C1 segment of cervical spinal cord (tissue), 14 donors: ENCODE results near the gene NCK2.

Source experiments
- DNase-seq, 14 donors: peaks; one replicate each; lab custom pipeline; 2025; lab: John Stamatoyannopoulos, UW

Gene NCK2

DNA sequence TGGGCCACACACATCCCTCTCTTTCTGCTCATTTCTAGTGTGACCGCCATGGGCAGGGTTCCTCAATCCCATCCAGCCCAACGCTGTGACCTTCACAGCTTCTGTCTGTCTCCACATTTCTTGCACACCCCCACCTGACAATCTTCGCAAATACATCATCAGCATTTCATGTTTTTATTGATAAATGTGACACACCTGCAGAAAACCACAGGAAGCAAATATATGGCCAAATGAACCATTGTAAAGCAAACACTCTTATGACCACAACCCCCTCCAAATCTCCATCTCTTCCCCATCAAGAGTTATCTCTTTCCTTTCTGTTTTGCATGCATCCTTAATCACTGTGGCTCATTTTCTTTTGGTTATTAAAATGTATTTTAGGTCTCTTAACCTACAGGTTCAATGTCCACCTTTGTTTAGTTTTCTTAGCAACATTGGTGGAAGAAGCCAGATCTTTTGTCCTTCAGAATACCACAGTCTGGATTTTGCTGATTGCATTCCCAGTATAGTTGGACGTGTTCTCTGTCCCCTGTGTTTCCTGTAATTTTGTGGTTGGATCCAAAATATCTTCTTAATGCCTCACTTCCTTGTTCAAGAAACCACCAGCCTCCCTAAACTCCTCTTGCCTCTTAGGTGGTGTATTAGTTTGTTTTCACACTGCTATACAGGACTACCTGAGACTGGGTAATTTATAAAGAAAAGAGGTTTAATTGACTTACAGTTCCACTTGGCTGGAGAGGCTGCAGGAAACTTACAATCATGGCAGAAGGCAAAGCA, 9.8 kb upstream of the NCK2 start:
- no peak for DNase-seq

DNA sequence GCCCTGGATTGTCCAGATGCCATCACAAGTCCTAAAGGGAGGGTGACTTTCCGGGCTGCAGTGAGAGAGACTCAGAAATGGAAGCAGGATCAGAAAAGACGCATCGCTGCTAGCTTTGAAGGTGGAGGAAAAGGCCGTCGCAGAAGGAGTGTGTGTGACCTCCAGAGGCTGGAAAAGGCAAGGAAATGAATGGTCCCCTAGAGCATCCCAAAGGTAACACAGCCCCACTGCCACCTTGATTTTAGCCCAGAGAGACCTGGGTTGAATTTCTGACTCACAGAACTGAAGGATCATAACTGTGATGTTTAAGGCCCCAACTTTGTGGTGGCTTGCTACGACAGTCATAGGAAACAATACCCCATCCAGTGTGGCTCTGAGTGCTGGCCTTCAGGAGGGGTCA, 8.6 kb upstream of the NCK2 start:
- no peak for DNase-seq

DNA sequence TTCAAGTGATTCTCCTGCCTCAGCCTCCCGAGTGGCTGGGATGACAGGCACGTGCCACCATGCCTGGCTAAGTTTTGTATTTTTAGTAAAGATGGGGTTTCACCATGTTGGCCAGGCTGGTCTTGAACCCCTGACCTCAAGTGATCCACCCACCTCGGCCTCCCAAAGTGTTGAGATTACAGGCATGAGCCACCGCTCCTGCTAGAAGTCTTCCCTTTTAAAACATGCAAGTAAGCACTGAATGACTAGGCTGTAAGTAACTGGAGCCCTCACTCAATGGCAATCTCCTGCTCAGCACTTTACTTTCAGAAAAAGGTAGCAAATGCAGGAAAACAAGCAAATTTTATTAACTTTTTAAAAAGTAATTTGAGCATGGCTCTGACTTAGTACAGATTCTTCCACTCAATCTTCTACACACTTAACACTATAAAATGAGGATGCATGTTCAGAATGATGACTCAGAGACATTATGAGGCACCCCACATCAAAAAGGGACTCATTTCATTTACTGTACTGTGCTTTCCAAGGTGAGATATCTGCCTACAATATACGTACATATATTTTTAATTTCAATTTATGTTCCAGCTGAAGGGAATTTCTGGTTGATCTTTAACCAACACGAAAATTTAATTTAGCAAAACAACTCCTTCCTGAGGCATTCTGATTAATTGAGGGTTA, 6.6 kb upstream of the NCK2 start:
- DNase-seq: no peak

DNA sequence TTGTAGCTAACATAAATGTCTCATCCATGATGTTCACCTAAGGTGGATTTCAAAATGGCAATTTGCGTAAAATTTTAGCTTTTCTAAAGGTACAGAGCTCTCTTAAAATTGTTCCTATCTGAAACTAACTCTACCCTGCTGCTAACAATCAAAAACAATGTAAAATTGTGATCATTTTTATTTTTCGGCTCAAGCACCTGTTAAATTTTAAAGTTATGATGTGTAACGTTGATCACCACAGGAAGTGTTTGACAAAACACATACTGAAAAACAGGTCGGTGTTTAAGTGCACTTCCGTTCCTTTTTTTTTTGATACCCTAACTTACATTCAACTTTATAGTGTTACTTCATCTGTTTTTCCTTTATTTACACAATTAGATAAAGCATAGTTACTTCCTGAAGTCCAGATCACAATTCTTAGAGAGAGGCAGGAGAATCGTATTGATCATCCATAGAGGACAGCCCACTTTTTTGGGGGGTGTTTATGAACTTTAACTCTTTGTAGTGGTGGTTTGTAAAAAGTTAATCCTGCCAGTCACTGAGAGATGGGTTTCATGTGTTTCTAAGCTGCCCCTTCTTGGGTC, 6.0 kb upstream of the NCK2 start:
- no peak for DNase-seq

DNA sequence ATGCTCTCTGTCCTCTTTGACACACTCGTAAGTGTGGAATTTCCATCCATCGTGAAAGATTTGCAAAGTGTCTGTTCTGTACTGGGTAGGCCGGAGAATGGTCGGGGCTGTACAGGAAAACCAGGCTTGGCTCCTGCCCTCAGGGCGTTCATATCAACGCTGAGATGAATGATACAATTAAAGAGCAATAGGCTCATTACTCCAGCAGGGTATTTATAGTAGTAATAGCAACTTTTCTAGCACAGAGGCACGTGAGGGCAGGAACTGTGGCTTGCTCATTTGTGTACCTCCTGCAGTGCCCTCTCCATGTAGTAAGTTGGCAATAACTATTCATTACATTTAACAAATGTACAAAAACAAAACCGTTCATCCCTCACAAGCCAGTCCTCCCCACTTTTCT, 5.3 kb upstream of the NCK2 start:
- DNase-seq: no peak

DNA sequence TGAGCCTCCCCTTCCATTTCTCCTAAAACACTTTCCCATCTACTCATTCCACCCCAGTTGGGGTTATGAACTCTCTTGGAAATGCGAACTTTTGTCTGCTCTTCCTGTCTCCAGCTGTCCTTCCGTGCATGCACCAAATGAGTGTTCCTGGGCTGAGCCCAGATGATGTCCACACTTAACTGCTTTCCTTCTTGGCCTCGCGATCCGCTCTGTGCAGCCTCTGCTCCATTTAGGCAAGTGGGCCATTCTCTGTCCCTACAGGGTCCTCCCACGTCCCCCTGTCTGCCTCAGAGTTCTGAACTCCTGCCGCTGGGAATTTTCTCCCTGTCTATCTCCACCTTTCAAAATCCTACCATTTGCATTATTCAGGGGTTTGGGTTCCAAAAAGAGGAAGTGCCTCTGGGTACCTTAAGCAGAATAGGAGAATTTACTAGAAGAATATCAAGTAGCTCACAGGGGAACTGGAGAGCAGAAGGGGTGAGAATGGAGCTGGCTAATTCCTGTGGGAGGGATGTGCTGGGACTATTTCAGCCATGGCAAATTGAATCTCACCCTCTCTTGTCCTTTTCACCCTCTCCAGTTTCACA, 4.7 kb upstream of the NCK2 start:
- no peak for DNase-seq

DNA sequence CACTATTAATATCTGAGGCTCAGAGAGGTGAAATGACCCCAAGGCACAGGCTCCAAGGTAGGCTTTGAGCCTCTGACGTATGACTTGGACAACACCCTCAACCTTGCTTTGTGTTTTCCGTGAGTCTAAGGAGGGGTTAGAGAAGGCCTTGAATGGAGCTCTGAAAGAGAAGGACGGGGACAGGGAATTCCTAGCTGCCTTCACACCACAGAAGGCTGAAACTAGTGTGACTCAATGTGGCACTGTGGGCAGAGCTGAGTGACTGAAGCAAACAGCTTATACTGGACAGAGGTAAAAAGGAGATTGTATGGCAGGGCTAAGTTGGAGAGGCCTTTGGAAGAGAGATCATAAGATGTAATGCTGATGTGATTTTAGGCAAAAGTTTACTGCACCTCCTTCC, 3.5 kb upstream of the NCK2 start:
- no peak for DNase-seq

DNA sequence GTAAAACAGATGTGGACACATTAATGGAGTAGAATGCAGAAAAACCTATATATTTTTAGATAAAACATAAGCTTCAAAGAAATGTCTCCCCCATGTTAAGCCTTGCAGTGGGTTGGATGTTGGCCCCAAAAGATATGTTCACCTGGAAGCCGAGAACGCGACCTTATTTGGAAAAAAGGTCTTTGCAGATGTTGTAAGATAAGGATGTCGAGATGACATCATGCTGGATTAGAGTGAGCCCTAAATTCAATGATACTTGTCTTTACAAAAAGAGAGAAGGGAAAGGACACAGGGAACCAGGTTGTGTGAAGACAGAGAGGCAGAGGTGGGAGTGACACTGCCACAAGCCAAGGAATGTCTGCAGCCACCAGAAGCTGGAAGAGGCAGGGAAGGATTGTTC, 3.1 kb upstream of the NCK2 start:
- DNase-seq: no peak

DNA sequence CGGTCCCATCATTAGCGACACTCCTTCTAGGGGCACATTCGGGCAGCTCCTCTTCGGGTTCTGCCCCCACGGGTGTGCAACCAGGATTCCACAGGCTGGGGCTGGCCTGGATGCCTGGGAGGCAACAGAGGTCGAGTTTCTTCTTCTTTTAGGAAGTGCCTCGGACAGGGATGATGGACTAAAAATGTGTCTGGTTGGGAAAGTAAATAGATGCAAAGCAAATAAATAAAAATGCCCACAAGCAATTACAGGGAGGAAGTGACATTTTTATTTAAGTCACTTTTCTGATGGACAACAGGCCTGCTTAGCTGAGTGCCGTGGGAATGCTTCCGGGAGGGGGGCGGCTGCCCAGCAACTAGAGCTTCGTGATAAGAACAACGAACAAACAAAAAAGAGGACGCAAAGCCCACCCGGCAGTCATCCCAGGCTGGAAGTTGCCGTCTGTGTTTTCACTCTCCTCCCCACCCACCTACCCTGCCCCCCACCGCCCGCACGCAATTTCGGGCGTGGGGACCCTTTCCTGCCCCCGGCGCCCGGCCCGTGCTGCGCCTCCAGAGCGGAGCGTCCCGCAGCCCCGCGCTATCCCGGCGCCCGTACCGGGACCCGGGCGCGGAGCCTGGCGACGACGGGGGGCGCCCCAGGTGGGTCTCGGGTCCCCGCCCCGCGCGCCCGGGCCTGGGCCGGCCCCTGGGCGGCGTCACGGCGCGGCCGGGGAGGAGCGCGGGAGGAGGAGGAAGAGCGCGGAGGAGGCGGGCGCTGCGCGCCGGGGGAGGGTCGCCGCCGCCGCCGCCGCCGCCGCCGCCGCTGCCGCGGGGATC, 412 bp upstream of the NCK2 start:
- DNase-seq: peak in 7 of 14 donors; percentile 32 to 68 (median 54)

DNA sequence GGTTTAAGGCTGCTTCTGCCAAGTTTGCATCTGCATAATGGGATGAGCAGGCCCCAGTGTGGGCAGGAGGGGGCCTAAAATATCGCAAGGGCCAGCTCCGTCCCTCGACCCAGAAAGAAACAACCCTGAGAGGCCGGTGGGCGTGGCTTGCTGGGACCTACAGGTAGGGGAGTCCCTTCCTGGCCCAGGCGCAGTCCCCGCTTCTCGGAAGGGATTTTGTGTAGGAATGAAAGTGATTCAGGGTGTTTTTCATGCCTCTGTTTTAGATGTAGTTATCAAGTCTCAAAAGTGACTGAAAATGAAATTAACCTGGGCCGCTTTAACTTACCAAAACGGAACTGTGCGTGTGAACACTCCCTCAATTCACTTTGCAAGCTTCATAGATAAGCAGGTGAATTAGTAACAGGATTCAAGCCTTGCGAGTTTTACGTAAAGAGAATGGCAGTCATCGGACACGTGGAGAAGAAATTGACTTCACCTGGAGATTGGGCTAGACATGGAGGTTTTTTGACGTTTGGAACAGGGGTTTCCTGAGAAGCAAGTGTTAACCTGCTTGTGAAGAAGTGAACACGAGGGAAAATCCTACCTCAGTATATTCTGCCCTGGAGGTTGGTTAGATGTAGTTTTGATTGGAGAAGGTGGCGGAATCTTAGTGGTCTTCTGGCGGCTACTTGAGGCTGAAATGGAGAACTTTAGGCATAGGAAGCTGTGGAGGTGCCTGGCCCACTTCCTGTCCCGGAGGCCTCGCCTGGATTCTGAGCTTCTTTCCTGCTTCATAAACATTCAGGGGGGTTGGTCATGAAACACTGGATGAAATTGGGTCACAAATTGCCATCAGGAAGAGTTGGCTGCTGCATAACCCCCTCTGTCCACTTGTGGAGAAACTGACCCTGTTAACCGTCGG, 1.7 kb downstream of the NCK2 start:
- DNase-seq: peak in 1 of 14 donors; percentile 36

DNA sequence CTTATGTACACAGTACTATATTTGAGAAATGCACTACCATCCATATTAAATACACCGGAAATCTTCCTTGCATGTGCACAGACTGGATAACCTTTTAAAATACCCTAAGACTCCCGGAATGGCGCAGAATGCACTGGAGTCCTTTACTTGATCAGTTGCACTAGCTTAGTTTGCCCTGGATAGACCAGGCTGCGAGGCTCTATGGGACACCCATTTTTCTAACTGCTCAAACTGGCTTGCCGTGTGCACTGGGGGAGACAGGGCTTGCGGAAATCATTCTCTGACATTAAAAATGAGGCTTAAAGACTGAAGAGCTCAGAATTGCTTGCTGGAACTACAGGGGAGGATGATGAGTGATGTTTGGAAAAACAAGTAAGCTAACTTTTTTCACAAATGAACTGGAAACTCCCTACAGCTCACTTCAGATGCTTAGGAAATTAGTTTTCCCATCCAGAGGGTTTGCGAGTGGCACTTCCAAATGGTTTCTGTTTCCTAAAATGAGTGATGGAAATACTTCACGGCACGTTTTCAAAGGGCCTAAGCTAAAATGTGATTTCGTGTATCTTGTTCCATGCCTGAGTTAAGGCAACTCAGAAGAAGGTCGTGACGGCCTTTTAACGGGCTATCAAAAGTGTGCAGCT, 2.7 kb downstream of the NCK2 start:
- no peak for DNase-seq

DNA sequence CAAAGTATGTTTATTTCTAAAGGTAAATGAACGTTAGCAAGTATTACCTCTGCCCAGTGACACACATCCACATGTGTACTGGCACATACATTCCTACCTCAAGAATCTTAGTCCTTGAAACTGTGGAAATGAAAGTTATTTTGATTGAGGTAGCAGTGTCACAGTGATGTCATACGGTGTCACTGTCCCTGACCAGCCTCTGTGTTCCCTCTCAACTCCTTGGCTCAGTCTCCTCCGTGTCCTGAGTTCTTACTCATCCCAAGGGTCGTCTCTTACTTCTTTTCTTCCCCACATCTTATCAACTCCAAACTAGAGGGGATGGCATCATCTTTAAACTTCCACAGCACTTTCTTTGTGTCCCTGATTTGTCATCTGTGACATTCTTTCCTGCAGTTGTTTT, 3.3 kb downstream of the NCK2 start:
- DNase-seq: no peak

DNA sequence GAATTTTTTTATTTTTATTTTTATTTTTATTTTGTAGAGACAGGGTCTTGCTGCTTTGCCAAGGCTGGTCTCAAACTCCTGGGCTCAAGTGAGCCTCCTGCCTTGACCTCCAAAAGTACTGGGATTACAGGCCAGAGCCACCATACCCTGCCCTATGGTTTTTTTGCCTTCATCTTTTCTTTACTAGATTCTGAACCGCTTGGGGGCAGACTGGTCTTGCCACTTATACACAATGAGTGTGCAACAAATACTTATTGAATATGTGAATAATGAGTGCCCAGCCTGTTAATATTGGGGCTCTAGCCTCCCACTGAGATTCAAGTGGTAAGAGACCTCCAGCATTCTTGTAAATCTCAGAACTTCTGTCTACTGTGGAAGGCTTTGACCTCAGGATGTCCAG, 3.9 kb downstream of the NCK2 start:
- DNase-seq: no peak

DNA sequence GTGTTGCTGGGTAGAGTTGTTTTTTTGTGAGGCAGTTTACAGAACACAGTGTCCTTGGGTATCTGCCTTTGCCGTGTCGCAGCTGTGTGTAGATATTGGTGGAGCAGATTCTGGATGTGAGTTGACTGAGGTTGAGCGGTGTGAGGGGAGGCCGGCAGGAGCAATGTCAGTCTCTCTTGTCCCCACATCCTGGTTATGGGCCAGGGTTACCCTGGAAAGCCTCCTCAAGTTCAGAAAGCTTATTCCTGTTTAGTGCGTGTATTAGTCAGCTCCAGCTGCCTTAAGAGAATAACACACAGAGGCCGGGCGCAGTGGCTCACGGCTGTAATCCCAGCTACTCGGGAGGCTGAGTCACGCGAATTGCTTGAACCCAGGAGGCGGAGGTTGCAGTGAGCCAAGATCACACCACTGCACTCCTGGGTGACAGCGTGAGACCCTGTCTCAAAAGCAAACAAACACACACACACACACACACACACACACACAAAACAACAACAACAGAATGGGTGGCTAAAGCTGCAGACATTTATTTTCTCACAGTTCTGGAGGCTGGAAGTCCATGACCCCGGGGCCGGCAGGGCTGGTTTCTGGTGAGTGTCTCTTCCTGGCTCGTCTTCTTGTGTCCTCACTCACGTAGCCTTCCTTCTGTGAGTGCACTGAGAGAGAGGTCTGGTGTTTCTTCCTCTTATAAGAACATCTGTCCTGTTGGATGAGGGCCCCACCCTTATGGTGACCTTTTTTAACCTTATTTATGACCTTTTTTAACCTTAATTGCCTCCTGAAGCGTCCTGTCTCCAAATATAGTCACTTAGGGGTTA, 5.1 kb downstream of the NCK2 start:
- no peak for DNase-seq

DNA sequence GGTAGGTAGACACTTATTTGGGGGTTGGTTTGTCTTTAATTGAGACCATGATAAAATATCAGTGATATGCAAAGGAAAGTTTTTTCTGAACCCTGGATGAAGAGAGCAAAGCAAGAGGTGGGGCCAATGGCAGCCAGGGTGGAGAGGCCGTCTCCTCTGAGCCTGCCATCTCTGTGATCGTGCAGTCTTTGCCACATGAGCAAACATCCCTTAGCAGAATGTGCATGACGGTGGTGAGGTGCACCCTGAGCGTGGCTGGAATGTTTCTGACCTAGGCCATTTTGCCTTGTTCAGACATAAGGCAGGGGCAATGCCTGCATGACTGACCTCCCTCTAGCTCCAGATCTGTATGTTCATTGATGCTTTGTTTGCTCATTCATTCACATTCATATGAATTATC, 6.0 kb downstream of the NCK2 start:
- no peak for DNase-seq

DNA sequence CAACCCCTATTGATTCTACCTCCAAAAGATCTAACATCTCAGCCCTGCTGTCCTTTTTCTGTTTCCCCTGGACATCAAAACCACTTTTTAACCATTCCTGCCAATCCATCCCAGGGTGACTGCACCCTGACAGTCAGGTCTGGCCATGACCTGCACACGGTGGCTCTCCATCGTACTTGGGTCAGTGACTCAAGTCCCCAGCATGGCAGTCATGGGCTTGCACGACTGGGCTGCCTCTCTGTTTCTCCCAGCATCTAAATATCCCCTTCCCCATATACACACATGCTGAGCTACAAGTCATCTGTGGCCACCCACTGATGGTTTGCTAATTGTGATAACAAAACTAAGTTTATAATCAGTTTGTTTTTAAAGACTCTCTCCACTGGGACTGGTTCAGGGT, 6.6 kb downstream of the NCK2 start:
- DNase-seq: no peak

DNA sequence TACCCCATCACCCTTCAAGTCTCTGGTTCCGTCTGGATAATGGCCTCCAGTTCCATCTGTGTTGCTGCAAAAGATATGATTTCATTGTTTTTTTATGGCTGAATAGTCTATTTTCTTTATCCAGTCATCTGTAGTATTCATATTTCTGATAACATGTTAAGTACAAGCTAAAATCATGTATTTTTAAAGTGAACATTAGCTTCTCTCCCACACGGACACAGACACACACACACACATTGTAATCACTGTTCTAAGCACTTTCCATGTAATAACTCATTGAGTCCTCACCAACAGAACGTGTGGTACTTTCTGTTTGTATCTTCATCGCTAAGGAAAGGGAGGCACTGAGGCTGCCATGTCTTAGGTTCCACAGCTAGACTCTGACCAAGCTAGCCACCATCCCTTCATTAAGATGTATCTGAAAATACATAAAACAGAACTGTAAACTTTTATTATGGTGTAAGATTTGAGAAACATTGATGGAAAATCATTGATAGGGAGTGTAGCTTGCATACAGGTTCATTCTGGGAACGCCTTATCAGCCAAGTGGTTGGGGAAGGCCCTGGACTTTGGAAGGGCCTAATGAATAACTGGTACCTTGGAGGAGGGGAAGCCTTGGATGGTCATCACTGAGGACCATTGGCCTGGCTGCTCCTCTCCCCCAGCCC, 8.1 kb downstream of the NCK2 start:
- DNase-seq: no peak

DNA sequence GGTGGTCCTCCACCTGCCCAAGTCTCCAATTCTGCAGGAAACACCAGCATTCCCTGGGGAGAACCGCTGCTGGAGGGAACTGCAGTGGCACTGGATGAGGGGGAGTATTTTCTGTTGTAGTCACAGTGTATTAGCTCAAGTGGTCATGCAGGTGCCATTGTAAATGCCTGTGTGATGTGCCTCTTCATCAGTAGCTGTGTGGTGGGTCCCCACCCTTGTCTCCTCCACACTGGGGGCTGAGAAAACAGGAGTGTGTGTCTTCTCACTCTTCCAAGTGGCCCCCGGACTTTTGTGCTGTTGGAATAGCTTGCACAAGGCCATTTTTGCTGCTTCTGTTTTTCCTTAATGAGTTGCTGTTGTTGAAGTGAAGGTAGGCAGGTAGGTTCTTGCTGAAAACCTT, 8.7 kb downstream of the NCK2 start:
- no peak for DNase-seq

DNA sequence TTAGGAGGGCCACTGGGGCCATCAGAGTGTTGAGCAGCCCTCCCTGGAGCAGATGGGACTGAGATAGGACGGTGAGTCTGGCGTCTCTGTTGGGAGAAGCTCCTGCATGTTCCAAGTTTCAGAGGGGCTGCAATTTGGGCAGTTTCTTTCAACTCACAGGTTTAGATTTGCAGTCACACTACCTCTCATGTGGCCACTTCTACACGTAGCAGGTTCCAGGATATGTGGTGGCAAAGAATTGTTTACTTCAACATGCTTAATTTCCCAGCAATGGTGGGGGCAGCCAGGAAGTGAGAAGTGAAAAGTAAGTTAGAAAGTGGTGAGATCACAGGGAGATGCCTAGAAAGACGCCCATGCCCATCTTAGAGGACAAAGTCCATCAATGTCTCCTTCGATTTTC, 9.3 kb downstream of the NCK2 start:
- DNase-seq: peak in 1 of 14 donors; percentile 13
